GM21825 (cell line): ENCODE results near the gene SPATA24.
"Not testable (repeated sequence)": the region's sequence is repeated elsewhere in the genome, so short reads cannot be mapped to it uniquely, and the experiment has no call there.

ENCODE experiments used
- ATAC-seq: cut with Tn5 transposase; IDR thresholded peaks from one replicate; pipeline ENCODE4 v1.9.1; 2021; ENCODE audit warnings: mild to moderate bottlenecking, moderate library complexity; ENCODE audit not compliant: unreplicated experiment

The SPATA24 gene

GRCh38 chr5:139417214-139417613 is 13.3 kb upstream of the SPATA24 start:
- ATAC-seq = no peak

- no peak for ATAC-seq
These were observed 12.8 kb upstream of the SPATA24 start for GRCh38 chr5:139416651-139417050.

GRCh38 chr5:139415869-139416268 is 12.0 kb upstream of the SPATA24 start:
- no peak for ATAC-seq

- ATAC-seq = no peak
These were observed 11.5 kb upstream of the SPATA24 start for GRCh38 chr5:139415221-139415861.

GRCh38 chr5:139414581-139415130 is 10.8 kb upstream of the SPATA24 start:
- ATAC-seq = no peak

GRCh38 chr5:139413963-139414362 is 10.1 kb upstream of the SPATA24 start:
- no peak for ATAC-seq

GRCh38 chr5:139413153-139413552 is 9.3 kb upstream of the SPATA24 start:
- ATAC-seq = no peak

- ATAC-seq = no peak
These were observed 7.3 kb upstream of the SPATA24 start for GRCh38 chr5:139410993-139411828.

GRCh38 chr5:139410121-139410992 is 6.5 kb upstream of the SPATA24 start:
- ATAC-seq = no peak

GRCh38 chr5:139409116-139409515 is 5.2 kb upstream of the SPATA24 start:
- ATAC-seq = not testable (repeated sequence)

GRCh38 chr5:139408191-139408590 is 4.3 kb upstream of the SPATA24 start:
- ATAC-seq = no peak

- ATAC-seq = no peak
These were observed 3.6 kb upstream of the SPATA24 start for GRCh38 chr5:139407517-139407916.

- ATAC-seq = no peak
These were observed 3.1 kb upstream of the SPATA24 start for GRCh38 chr5:139406963-139407362.

- ATAC-seq = no peak
These were observed 573 bp upstream of the SPATA24 start for GRCh38 chr5:139404484-139404840.

GRCh38 chr5:139403418-139403786 is 487 bp downstream of the SPATA24 start:
- no peak for ATAC-seq

GRCh38 chr5:139402561-139403158 is 1.2 kb downstream of the SPATA24 start:
- no peak for ATAC-seq

GRCh38 chr5:139401546-139401945 is 2.3 kb downstream of the SPATA24 start:
- no peak for ATAC-seq

GRCh38 chr5:139399501-139400121 is 4.3 kb downstream of the SPATA24 start:
- ATAC-seq = no peak

GRCh38 chr5:139397921-139398320 is 6.0 kb downstream of the SPATA24 start:
- ATAC-seq = no peak

GRCh38 chr5:139396691-139397090 is 7.2 kb downstream of the SPATA24 start:
- no peak for ATAC-seq
